CD4-positive, CD25-positive, alpha-beta regulatory T cell (primary cell): Measurements from ENCODE around the gene EZR. TPM values are rescaled to one million over a fixed set of nuclear protein-coding genes. Genes with fewer than 3 reads are reported as not detected.
"Not testable (repeated sequence)": the region's sequence is repeated elsewhere in the genome, so short reads cannot be mapped to it uniquely, and the experiment has no call there.

ENCODE experiments used
- ATAC-seq, 2 donors: fragments of 150-1000 bp; cut with Tn5 transposase; one replicate each; pipeline ENCODE4 v1.10.0; 2021; ENCODE audit warnings: low read depth in 2 of 2, moderate number of reproducible peaks in 2 of 2, moderate library complexity in 1 of 2
- DNase-seq, 3 donors: peaks; one replicate each; pipeline versions ENCODE4 v3.0.0 to v3.0.0-alpha.2; 2012 to 2022; ENCODE audit warnings: mixed read lengths in 1 of 3
- H3K27ac ChIP-seq: one replicate; pipeline ENCODE4 v1.7.0; 2013; ENCODE audit warnings: mild to moderate bottlenecking, low read length; ENCODE audit not compliant: insufficient read depth, poor library complexity, severe bottlenecking
- H3K27me3 ChIP-seq: one replicate; pipeline ENCODE4 v1.7.0; 2013; ENCODE audit warnings: low read length; ENCODE audit not compliant: control insufficient read depth, insufficient read depth
- H3K36me3 ChIP-seq: one replicate; pipeline ENCODE4 v1.7.0; 2013; ENCODE audit warnings: mild to moderate bottlenecking, low read length, moderate library complexity; ENCODE audit not compliant: control insufficient read depth, insufficient read depth
- H3K4me1 ChIP-seq: 2 replicates; pipeline ENCODE4 v1.7.0; 2013; ENCODE audit warnings: mild to moderate bottlenecking, low read length; ENCODE audit not compliant: insufficient read depth, control insufficient read depth, poor library complexity, severe bottlenecking
- H3K4me3 ChIP-seq: one replicate; pipeline ENCODE4 v1.7.0; 2013; ENCODE audit warnings: low read depth, mild to moderate bottlenecking, low read length, moderate library complexity
- H3K9me3 ChIP-seq, 2 experiments: 1 replicate in 1 of 2; 2 replicates in 1 of 2; pipeline ENCODE4 v1.7.0; 2013; ENCODE audit warnings: low read length in 2 of 2, mild to moderate bottlenecking in 1 of 2, moderate library complexity in 1 of 2; ENCODE audit not compliant: control insufficient read depth in 2 of 2
- H3K27ac Mint-ChIP-seq, 3 donors: one replicate each; pipeline ENCODE4 v1.8.0; 2020 to 2022; ENCODE audit warnings: mild to moderate bottlenecking in 3 of 3, mixed read lengths in 3 of 3, moderate library complexity in 2 of 3
- H3K27me3 Mint-ChIP-seq: one replicate; pipeline ENCODE4 v1.8.0; 2022; ENCODE audit warnings: mild to moderate bottlenecking, mixed read lengths
- H3K36me3 Mint-ChIP-seq: one replicate; pipeline ENCODE4 v1.8.0; 2020; ENCODE audit warnings: mixed read lengths
- H3K4me1 Mint-ChIP-seq, 4 donors: one replicate each; pipeline ENCODE4 v1.8.0; 2020 to 2022; ENCODE audit warnings: mixed read lengths in 4 of 4, mild to moderate bottlenecking in 1 of 4
- H3K4me3 Mint-ChIP-seq, 4 donors: one replicate each; pipeline ENCODE4 v1.8.0; 2020 to 2022; ENCODE audit warnings: mild to moderate bottlenecking in 4 of 4, mixed read lengths in 4 of 4, moderate library complexity in 3 of 4
- H3K9me3 Mint-ChIP-seq, 7 donors: one replicate each; pipeline ENCODE4 v1.8.0; 2020 to 2022; ENCODE audit warnings: mixed read lengths in 7 of 7, mild to moderate bottlenecking in 3 of 7, moderate library complexity in 2 of 7
- polyA plus RNA-seq, 4 donors: library from polyadenylated mRNA; unstranded; fragments of 300-500 nt; fragmentation: Illumina TruSeq; gene quantifications; one replicate each; pipeline ENCODE4 v1.2.3, GENCODE V29; 2021
- total RNA-seq: library from RNA; stranded (reverse); gene quantifications from one replicate; pipeline ENCODE4 v1.2.3, GENCODE V29; 2022

Gene EZR
- total and polyA plus RNA-seq, 5 donors from 2014 or later: 310 to 559 (median 396) TPM

DNA sequence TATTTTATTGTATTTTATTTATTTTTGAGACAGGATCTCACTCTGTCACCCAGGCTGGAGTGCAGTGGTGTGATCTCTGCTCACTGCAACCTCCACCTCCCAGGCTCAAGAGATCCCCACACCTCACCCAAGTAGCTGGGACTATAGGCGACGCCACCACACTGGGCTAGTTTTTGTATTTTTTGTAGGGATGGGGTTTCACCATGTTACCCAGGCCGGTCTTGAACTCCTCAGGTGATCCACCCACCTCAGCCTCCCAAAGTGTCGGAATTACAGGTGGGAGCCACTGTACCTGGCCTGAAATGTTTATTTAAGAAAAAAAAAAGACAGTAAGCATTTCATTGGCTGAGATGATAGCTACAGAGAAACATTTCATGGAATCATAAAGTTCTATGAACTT is 4.4 kb upstream of the EZR start:
- DNase-seq, H3K27ac ChIP-seq, H3K27me3 ChIP-seq, H3K4me3 ChIP-seq, H3K36me3 ChIP-seq, ATAC-seq, H3K27me3 Mint-ChIP-seq, H3K36me3 Mint-ChIP-seq, H3K27ac Mint-ChIP-seq, H3K9me3 ChIP-seq, H3K9me3 Mint-ChIP-seq: not testable (repeated sequence)
- peak overlapping the region in 1 of 4 donors; percentile 32 for H3K4me3 Mint-ChIP-seq
- peaks cover 11% of the 10 kb centered on the region for H3K4me1 ChIP-seq
- H3K4me1 Mint-ChIP-seq: peaks cover 9 to 30% (median 20%) of the 10 kb centered on the region in 4 donors

DNA sequence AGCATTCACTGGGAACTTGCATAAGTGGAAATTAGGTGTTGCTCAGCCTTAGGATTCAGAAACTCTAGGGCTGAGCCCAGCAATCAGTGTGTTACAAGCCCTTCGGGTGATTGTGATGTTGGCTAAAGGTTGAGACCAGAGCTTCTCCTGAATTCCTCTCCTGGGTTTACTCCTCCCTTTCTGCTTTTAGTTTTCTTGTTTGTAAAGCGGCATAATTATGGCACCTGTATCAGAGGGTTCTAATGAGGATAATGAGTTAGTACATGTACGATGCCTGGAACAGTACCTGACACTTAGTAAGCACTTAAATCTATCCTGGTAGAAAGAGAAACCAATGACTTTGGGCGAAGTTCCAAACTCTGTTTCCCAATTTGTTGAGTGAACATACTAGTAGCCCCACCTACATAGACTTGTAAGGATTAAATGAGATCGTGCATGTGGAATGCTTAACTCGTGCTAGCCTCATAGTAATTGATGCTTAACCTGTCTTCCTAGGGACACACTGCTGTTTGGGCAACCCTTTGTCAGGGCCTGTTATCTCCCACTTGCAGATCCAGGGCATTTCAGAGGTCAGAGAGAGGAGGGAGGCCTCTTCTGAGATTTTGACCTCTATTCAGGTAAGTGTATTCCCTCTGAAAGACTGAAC is 932 bp upstream of the EZR start:
- Histone ChIP-seq H3K27ac (peak overlapping the region; percentile 97), H3K4me3 (peak overlapping the region; percentile 32), H3K9me3 (no peaks in the 10 kb centered on the region), H3K27me3 (no peaks in the 10 kb centered on the region), H3K36me3 (peaks cover 14% of the 10 kb centered on the region), H3K4me1 (peaks cover 17% of the 10 kb centered on the region)
- Mint-ChIP-seq H3K4me3 (peak overlapping the region; percentile 73 to 99 (median 86)), H3K4me1 (peaks cover 17 to 38% (median 26%) of the 10 kb centered on the region in 4 donors), H3K27me3 (peaks cover 12% of the 10 kb centered on the region), H3K36me3 (peaks cover 16% of the 10 kb centered on the region), H3K27ac (peak overlapping the region; percentile 83 to 88 (median 83)), H3K9me3 (peaks cover 0 to 4% (median 0%) of the 10 kb centered on the region in 7 donors)
- ATAC-seq (no peak), DNase-seq (no peak)

DNA sequence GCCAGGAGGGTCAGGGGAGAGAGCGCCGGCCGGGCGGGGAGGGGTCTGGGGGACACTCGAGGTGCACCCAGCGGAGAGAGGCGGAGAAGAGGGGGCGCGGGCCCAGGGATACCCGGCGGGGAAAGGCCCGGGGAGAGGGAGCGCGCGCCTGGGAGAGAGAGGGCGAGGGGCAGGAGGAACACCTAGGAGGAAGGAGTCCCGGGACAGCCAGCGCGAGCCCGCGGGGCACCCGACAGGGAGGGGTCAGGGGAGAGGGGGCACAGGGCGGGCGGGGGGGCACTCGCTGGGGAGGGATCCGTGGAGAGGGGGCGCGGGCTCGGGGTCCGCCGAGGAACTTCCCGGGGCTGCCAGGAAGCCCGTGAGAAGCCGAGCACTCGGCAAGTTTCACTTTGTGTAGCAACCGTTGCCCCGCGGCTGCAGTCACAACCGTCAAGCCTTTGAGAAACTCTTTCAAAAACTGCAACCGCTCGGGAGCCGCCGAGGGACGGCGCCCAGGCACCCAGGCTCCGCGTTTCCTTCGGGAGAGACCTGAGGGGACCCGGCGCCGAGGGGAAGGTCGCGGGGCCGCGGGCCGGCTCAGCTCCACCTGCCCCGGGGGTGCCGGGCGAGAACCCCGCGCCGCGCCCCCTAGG is 471 bp downstream of the EZR start:
- Mint-ChIP-seq H3K4me3 (peak overlapping the region; percentile 84 to 99 (median 93)), H3K9me3 (peaks cover 0 to 2% (median 0%) of the 10 kb centered on the region in 7 donors), H3K27ac (peak overlapping the region; percentile 60 to 83 (median 83)), H3K36me3 (peaks cover 28% of the 10 kb centered on the region), H3K4me1 (peaks cover 28 to 47% (median 35%) of the 10 kb centered on the region in 4 donors), H3K27me3 (peaks cover 12% of the 10 kb centered on the region)
- H3K4me3 ChIP-seq: peak overlapping the region; percentile 35
- peak overlapping the region; percentile 97 for H3K27ac ChIP-seq
- peaks cover 22% of the 10 kb centered on the region for H3K36me3 ChIP-seq
- H3K4me1 ChIP-seq: peaks cover 31% of the 10 kb centered on the region
- H3K9me3 ChIP-seq: no peaks in the 10 kb centered on the region
- ATAC-seq (peak; percentile 45 to 47), DNase-seq (peak; percentile 59 to 83 (median 76))
- no peaks in the 10 kb centered on the region for H3K27me3 ChIP-seq

DNA sequence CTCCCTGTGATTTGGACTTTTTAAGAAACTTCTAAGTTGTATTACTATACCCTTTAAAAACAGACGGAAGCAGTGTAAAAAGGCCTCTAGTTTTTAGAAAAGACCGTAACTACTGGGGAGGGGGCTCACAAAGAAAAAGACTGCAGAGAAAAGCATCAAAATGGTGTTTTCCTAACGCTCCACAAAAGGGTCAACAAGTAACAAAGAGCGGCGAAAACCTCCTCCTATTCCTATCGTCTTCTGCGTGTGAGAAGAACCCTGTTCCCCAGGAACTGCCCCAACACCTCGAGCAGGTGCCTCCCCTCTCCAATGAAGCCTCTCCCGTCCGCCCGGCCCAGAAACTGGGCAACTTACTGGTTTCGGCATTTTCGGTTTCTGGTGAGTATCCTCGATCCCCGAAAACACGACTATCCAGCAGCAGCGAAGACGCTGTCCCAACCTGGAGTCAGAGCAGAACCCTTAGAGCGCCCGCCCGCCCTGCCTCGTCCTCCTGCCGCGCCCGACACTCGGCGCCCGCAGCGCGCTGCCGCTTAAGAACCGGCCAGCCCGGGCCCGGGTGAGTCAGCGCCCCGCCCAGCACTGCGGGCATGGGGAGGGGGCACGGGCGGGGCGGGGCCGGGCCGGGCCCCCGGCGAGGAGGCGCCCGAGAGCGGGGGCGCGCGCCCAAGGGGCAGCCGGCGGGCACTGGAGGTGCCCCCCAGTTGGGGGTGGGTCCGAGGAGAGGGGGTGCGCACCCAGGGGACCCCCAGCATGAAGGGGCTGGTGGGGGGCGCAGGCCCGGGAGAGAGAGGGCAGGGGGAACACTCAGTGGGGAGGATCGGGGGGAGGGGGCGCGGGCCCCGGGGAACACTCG is 1.2 kb downstream of the EZR start:
- DNase-seq: peak; percentile 76 to 85 (median 78)
- Histone ChIP-seq H3K9me3 (no peaks in the 10 kb centered on the region), H3K27ac (peak overlapping the region; percentile 97), H3K4me3 (peak overlapping the region; percentile 100), H3K36me3 (peaks cover 29% of the 10 kb centered on the region), H3K4me1 (peaks cover 39% of the 10 kb centered on the region), H3K27me3 (no peaks in the 10 kb centered on the region)
- Mint-ChIP-seq H3K9me3 (peaks cover 0 to 2% (median 0%) of the 10 kb centered on the region in 7 donors), H3K27me3 (peaks cover 12% of the 10 kb centered on the region), H3K4me1 (peaks cover 28 to 55% (median 42%) of the 10 kb centered on the region in 4 donors), H3K27ac (peak overlapping the region; percentile 89 to 100 (median 99)), H3K4me3 (peak overlapping the region; percentile 98 to 100 (median 99)), H3K36me3 (peaks cover 34% of the 10 kb centered on the region)
- ATAC-seq: peak; percentile 71 to 73

DNA sequence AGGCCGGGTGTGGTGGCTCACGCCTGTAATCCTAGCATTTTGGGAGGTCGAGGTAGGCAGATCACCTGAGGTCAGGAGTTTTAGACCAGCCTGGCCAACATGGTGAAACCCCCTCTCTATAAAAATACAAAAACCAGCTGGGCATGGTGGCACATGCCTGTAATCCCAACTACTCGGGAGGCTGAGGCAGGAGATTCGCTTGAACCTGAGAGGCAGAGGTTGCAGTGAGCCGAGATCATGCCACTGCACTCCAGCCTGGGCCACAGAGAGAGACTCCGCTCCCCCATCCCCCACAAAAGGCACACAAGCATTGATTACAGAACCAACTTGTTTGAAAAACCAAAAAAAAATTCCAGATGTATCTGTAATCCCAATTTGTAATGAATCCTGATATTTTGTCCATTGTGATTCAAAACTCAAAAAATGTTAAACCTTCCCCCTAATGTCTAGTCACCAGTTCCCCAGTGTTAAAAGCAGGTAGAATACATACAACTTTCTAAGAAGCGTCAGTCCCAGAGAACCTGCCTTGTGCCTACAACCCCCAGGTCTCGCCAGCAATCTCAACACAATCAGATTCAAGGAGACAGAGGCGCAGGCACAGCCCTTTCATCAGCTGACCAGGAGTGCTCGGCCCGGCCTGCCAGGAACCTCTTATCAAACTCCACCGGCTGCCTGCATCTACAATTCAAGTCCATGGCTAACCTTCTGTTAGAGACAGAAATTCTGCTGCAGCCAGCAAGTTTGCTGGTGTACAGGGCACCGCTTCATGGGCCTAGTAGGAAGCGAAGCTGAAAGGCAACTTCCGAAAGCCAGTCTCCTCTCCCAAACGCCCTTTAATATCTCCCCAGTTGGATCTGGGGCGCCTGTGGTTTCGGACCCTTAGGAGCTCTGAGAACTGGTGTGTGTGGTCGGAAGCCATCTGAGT is 2.1 kb downstream of the EZR start:
- Histone ChIP-seq H3K27me3 (no peaks in the 10 kb centered on the region), H3K36me3 (peaks cover 37% of the 10 kb centered on the region), H3K9me3 (no peaks in the 10 kb centered on the region), H3K4me3 (peak overlapping the region; percentile 100), H3K4me1 (peaks cover 48% of the 10 kb centered on the region), H3K27ac (peak overlapping the region; percentile 97)
- Mint-ChIP-seq H3K4me1 (peaks cover 25 to 63% (median 49%) of the 10 kb centered on the region in 4 donors), H3K27ac (peak overlapping the region; percentile 89 to 100 (median 99)), H3K4me3 (peak overlapping the region; percentile 98 to 100 (median 99)), H3K9me3 (peaks cover 0 to 2% (median 0%) of the 10 kb centered on the region in 7 donors), H3K27me3 (peaks cover 12% of the 10 kb centered on the region), H3K36me3 (peaks cover 38% of the 10 kb centered on the region)
- ATAC-seq (no peak), DNase-seq (peak in 2 of 3 donors; percentile 45 to 62)

DNA sequence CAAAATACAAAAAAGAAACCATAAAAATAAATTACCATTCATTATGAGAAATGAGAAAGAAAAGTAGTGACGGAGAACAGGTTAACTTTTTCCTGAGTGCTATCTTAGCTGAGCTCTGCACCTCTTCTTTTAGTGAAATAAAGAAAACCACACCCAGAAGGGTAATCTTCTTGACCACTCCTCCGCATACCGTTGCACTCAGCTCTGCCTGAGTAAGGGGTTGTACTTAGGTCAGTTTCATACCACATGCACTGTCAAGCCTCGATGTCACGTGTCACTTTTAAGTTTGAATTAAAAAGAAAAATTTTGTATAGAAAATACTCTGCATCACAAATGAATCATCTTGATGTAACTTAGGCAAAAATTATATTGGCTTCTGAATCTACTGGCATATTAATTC is 2.8 kb downstream of the EZR start:
- DNase-seq: no peak
- Histone ChIP-seq H3K9me3 (no peaks in the 10 kb centered on the region), H3K27me3 (no peaks in the 10 kb centered on the region), H3K4me3 (peak overlapping the region; percentile 100), H3K36me3 (peaks cover 40% of the 10 kb centered on the region), H3K27ac (peak overlapping the region; percentile 97), H3K4me1 (peaks cover 55% of the 10 kb centered on the region)
- Mint-ChIP-seq H3K27me3 (peaks cover 12% of the 10 kb centered on the region), H3K9me3 (peaks cover 0 to 2% (median 0%) of the 10 kb centered on the region in 7 donors), H3K4me1 (peaks cover 25 to 67% (median 53%) of the 10 kb centered on the region in 4 donors), H3K4me3 (peak overlapping the region; percentile 98 to 100 (median 99)), H3K36me3 (peaks cover 42% of the 10 kb centered on the region), H3K27ac (peak overlapping the region; percentile 97 to 100 (median 99))
- ATAC-seq: no peak
